ENCODE results near the gene CFAP61. TPM values are rescaled to one million over a fixed set of nuclear protein-coding genes. Genes with fewer than 3 reads are reported as not detected.

The CFAP61 gene
- total RNA-seq, 6 experiments from 2014 or later: 0.26 TPM; not detected in 5

DNA sequence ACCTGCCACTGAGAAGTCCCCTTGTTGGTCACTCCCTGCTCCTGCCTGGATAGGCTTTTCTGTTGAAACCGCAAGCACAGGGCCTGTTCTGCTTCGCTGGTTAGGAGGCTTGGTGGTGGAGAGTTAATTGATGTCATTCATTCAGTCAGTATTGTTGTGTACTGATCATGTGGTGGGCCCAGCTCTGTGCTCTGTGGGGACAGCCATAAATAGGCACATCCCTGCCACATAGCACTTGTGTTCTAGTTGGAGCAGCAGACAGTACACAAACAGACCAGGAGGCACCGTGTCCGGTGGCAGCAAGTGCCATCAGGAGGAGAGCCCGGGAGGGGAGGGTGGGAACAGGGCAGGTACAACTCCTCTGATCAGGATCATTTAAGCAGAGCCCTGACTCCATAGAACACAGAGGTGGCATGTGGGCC lies 160.4 kb downstream of the CFAP61 start:
- H3K27ac Mint-ChIP-seq: no peak overlapping the region
- no peaks in the 10 kb centered on the region for H3K36me3 Mint-ChIP-seq (ENCODE audit: low read depth)
- no peak for DNase-seq
- peaks cover 20% of the 10 kb centered on the region; the same call in 1 of the 2 replicates for H3K4me1 Mint-ChIP-seq (ENCODE audit: low read depth)
- TF ChIP-seq, protein P1, sequence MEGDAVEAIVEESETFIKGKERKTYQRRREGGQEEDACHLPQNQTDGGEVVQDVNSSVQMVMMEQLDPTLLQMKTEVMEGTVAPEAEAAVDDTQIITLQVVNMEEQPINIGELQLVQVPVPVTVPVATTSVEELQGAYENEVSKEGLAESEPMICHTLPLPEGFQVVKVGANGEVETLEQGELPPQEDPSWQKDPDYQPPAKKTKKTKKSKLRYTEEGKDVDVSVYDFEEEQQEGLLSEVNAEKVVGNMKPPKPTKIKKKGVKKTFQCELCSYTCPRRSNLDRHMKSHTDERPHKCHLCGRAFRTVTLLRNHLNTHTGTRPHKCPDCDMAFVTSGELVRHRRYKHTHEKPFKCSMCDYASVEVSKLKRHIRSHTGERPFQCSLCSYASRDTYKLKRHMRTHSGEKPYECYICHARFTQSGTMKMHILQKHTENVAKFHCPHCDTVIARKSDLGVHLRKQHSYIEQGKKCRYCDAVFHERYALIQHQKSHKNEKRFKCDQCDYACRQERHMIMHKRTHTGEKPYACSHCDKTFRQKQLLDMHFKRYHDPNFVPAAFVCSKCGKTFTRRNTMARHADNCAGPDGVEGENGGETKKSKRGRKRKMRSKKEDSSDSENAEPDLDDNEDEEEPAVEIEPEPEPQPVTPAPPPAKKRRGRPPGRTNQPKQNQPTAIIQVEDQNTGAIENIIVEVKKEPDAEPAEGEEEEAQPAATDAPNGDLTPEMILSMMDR (IDR thresholded peaks at IDR 0.05): no peak
- peaks cover 4% of the 10 kb centered on the region for H3K27me3 Mint-ChIP-seq (ENCODE audit: insufficient read depth)
- no peaks in the 10 kb centered on the region; the same call in 1 of the 2 replicates for H3K9me3 Mint-ChIP-seq
- no peak overlapping the region for H3K4me3 Mint-ChIP-seq

DNA sequence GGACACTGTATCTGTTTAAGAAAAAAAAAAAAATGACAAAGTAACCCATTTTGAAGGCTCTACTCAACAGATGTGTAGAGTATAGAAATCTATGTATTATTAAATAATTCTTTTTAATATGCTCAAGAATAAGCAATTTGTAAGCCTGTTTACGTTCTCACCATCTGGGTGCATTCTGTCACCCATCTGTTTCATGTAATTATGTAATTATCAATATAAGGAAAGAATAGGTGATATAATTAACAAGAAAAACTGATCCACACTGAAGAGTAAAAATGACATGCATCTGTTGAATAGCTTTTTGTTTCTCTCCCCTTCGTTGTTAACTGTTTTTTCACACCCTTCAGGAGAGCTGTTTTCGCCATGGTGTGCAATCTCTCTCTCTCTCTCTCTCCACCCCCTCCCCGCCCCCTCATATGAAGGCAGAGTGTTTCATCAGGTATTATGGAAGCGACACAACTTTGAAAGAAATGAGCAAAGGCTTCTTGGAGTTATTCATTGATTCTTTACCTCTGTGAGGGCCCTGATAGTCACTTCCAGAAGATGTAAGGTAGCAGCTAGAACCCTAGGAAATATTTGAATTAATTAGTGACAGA lies 161.3 kb downstream of the CFAP61 start:
- Mint-ChIP-seq H3K4me3 (no peak overlapping the region), H3K27me3 (ENCODE audit: insufficient read depth) (peaks cover 4% of the 10 kb centered on the region), H3K9me3 (no peaks in the 10 kb centered on the region; the same call in 1 of the 2 replicates), H3K36me3 (ENCODE audit: low read depth) (no peaks in the 10 kb centered on the region), H3K27ac (no peak overlapping the region), H3K4me1 (ENCODE audit: low read depth) (peaks cover 20% of the 10 kb centered on the region; the same call in 1 of the 2 replicates)
- DNase-seq: no peak
- TF ChIP-seq, protein P1 (IDR thresholded peaks at IDR 0.05): no peak

DNA sequence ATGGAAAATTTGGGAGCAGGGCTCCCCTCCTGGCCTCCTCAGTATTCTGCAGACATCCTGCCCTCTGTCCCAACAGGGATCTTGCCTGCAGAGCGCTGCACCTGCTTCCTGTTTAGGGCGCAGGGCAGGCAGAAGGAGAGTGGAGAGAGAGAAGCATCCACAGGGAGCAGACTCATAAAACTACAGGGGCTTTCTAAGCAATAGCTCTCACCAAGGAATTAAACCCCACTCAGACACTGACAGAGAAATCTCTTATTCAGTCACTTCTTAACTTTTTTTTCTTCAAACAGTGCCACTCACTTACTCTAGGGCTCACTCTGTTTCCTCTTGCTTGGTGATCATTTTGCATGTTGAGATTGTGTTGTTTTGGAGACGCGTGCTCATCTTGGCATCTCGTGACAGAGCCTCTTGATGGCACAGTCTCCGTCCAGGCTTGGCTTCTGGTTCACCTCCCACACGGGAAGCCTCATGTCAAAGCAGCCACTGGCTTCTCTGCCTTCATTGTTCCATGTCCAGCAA lies 162.5 kb downstream of the CFAP61 start:
- no peak overlapping the region for H3K4me3 Mint-ChIP-seq
- peaks cover 4% of the 10 kb centered on the region for H3K27me3 Mint-ChIP-seq (ENCODE audit: insufficient read depth)
- no peaks in the 10 kb centered on the region; the same call in 1 of the 2 replicates for H3K9me3 Mint-ChIP-seq
- peaks cover 20% of the 10 kb centered on the region; the same call in 1 of the 2 replicates for H3K4me1 Mint-ChIP-seq (ENCODE audit: low read depth)
- no peak overlapping the region for H3K27ac Mint-ChIP-seq
- TF ChIP-seq, protein P1 (IDR thresholded peaks at IDR 0.05): no peak
- DNase-seq: no peak
- H3K36me3 Mint-ChIP-seq (ENCODE audit: low read depth): no peaks in the 10 kb centered on the region

DNA sequence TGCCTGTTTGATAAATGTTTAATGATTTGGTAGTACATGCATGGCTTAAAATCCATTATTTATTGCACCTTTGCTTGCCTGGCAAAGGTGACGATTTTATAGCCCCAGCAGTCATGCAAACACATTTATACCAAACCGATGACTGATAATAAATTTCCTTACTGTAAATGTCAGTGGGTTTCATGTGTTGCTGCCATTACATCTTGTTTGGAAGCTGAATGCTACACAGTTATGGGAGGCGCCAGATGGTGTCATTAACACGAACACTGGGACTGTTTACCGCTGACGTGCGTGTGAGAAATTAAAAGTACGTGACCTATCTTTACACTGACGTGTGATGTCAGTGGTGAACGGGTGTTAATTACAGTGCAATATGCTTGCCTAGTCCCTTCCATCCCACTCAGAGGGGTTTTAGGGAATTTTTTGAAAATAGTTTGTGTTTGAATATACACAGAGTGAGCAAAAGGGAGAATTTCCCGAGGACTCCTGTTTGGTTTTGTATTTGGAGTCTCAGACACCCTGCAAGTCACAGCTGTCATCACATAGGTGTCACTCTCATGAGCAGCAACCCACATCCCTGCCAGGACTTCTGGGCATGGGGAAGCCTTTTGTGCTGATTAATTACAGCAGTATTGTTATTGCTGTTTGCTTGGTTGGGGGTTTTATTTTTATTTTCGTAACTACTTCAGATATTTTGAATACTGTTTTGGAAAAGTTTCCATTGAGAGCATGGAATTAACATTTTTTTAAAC lies 163.8 kb downstream of the CFAP61 start:
- H3K4me1 Mint-ChIP-seq (ENCODE audit: low read depth): peaks cover 8% of the 10 kb centered on the region; the same call in 1 of the 2 replicates
- no peak for DNase-seq
- no peak overlapping the region for H3K27ac Mint-ChIP-seq
- TF ChIP-seq, protein P1 (IDR thresholded peaks at IDR 0.05): no peak
- no peaks in the 10 kb centered on the region for H3K36me3 Mint-ChIP-seq (ENCODE audit: low read depth)
- H3K4me3 Mint-ChIP-seq: no peak overlapping the region
- H3K9me3 Mint-ChIP-seq: no peaks in the 10 kb centered on the region; the same call in 1 of the 2 replicates
- H3K27me3 Mint-ChIP-seq (ENCODE audit: insufficient read depth): no peaks in the 10 kb centered on the region

DNA sequence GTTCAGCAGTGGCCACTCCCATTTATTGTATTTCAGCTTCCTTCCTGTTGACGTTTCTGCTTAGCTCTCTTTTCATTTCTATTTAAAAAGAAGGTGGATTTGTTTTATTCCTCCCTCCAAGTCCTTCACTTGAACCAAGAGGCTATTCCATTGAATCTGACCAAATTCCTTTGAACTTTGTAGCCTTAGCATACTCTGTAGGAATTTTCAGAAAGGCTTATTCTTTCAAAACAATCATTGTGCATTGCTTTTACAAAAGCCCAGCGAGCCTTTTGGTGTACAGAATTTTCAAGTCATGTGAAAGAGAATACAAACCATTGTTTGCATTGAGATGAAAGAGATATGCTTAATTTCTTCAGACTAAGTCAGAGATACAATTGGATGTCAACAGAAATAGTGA lies 164.6 kb downstream of the CFAP61 start:
- Mint-ChIP-seq H3K27me3 (ENCODE audit: insufficient read depth) (no peaks in the 10 kb centered on the region), H3K27ac (no peak overlapping the region), H3K4me3 (no peak overlapping the region), H3K36me3 (ENCODE audit: low read depth) (no peaks in the 10 kb centered on the region), H3K4me1 (ENCODE audit: low read depth) (peaks cover under 1% of the 10 kb centered on the region; the same call in 1 of the 2 replicates), H3K9me3 (no peaks in the 10 kb centered on the region; the same call in 1 of the 2 replicates)
- DNase-seq: no peak
- TF ChIP-seq, protein P1 (IDR thresholded peaks at IDR 0.05): no peak

Data from HFFc6 (cell line).